NCI-H460 (cell line): ENCODE data around the gene NTN1. TPM values are rescaled to one million over a fixed set of nuclear protein-coding genes. Genes with fewer than 3 reads are reported as not detected.
"Not testable (repeated sequence)": the region's sequence is repeated elsewhere in the genome, so short reads cannot be mapped to it uniquely, and the experiment has no call there.

Source experiments
- DNase-seq: peaks from one replicate; pipeline ENCODE4 v3.0.0-alpha.2; 2016; ENCODE audit warnings: low read depth; ENCODE audit errors: extremely low read depth
- total RNA-seq: library from RNA; depleted of rRNA; stranded (reverse); fragments of >200 nt; shearing (Covaris generic); gene quantifications from 2 replicates; pipeline ENCODE4 v1.2.3, GENCODE V29; 2014

NTN1 gene
- total RNA-seq, 1 experiment from 2014 or later: 0.87 TPM

- no peak for DNase-seq
Observed at GRCh38 chr17:9074131-9074530, 52.8 kb downstream of the NTN1 start.

GRCh38 chr17:9079461-9080103 is 58.3 kb downstream of the NTN1 start:
- DNase-seq: no peak

GRCh38 chr17:9080296-9080914 is 59.1 kb downstream of the NTN1 start:
- DNase-seq: no peak

- DNase-seq: no peak
Observed at GRCh38 chr17:9080983-9081382, 59.7 kb downstream of the NTN1 start.

GRCh38 chr17:9086577-9086976 is 65.3 kb downstream of the NTN1 start:
- no peak for DNase-seq

- DNase-seq: no peak
Observed at GRCh38 chr17:9087921-9088320, 66.6 kb downstream of the NTN1 start.

- no peak for DNase-seq
Observed at GRCh38 chr17:9090641-9091096, 69.4 kb downstream of the NTN1 start.

- DNase-seq: no peak
Observed at GRCh38 chr17:9094193-9094592, 72.9 kb downstream of the NTN1 start.

GRCh38 chr17:9095390-9095789 is 74.1 kb downstream of the NTN1 start:
- DNase-seq: no peak

GRCh38 chr17:9098242-9098825 is 77.0 kb downstream of the NTN1 start:
- no peak for DNase-seq

- DNase-seq: no peak
Observed at GRCh38 chr17:9101356-9101755, 80.0 kb downstream of the NTN1 start.

- DNase-seq: not testable (repeated sequence)
Observed at GRCh38 chr17:9103193-9103592, 81.9 kb downstream of the NTN1 start.

- DNase-seq: no peak
Observed at GRCh38 chr17:9104370-9105041, 83.2 kb downstream of the NTN1 start.

GRCh38 chr17:9105068-9105868 is 84.0 kb downstream of the NTN1 start:
- no peak for DNase-seq

GRCh38 chr17:9106278-9106677 is 85.0 kb downstream of the NTN1 start:
- not testable (repeated sequence) for DNase-seq

GRCh38 chr17:9107527-9107926 is 86.2 kb downstream of the NTN1 start:
- no peak for DNase-seq

- no peak for DNase-seq
Observed at GRCh38 chr17:9108146-9108545, 86.8 kb downstream of the NTN1 start.

GRCh38 chr17:9109933-9110332 is 88.6 kb downstream of the NTN1 start:
- DNase-seq: no peak

- DNase-seq: no peak
Observed at GRCh38 chr17:9110501-9110900, 89.2 kb downstream of the NTN1 start.
